Activated CD4-positive, alpha-beta T cell treated with anti-CD3 and anti-CD28 coated beads, Interleukin-2, Interleukin-4, amounts not matched to agents 100 ng/mL and 50 ng/mL, durations not matched to agents 16 hours and 8 hours (primary cell): ENCODE results near the gene NLRP8.
"Not testable (repeated sequence)": the region's sequence is repeated elsewhere in the genome, so short reads cannot be mapped to it uniquely, and the experiment has no call there.

Experiments
- DNase-seq: peaks from one replicate; pipeline ENCODE4 v3.0.0-alpha.2; 2020; ENCODE audit warnings: low spot score

The NLRP8 gene

DNA sequence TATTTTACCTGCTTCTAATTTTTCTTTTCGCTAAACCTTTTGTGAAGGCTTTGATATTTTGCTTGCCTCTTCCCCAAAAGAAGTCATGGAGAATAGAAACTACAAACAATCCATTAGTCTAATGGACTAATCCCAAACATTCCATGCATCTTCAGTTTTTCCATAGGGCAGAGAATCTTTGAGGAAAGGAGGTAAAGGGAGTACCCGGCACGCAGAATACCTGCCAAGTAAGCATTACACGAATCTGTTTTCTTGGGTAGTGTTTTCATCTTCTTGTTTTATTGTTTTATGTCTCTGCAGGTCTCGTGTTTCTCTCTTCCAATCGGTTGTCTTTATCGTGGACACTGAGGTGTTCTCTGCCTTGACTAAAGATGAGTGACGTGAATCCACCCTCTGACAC is at the start of gene NLRP8:
Gene NLRP8 (plus strand): TSS at position 301 of the 400 bp plus-strand sequence.
- DNase-seq = no peak

DNA sequence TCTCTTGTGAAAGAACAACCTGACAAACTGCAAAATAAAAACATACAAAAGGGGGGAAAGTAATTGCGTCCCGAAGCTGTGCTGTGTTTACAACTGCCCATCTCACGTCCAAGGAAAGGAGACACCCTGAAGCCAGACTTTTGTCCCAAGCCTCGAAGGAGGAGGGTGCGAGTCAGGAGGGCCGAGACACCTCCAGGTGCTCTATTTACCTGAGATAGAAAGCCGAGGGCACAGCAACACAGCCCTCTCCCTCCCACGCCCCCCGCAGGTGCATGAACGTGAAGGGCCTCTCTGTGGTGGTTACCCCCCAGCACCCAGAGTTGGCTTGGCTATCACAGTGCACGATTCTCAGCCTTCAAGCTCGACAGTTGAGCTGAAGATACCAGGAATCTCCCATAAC is 48.7 kb upstream of the NLRP8 start:
- DNase-seq = no peak

DNA sequence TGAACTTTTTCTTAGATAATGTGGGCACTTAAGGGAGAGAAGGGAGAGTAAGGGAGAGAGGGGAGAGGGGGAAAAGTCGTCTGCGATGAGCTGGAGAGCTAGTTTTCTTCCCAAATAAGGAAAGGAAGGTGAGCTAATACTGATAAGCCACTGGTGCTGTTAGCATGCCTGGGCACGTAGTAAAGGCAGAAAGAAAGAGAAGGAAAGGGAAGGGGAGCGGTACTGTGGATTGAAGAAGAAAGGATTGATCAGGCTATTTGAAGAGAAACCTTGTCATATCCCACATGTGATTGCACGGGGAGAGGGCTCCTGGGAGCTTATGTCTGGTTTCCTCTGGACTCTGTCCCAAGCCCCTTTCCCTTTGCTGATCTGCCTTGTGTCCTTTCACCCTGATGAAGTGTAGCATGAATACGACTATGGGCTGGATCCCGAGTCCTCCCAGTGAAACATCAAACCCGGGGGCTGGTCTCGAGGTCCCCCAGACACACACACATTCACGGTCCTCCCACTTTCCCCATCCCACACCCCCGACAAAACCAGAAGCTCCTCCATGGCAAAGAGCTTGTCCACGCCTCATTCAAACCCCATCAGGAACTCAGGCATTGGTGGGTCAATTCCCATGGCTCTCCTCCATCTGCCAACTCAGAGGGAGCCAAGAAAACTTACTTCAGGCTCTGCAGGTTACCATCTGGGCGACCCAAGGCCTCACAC is 46.1 kb upstream of the NLRP8 start:
- DNase-seq = no peak

DNA sequence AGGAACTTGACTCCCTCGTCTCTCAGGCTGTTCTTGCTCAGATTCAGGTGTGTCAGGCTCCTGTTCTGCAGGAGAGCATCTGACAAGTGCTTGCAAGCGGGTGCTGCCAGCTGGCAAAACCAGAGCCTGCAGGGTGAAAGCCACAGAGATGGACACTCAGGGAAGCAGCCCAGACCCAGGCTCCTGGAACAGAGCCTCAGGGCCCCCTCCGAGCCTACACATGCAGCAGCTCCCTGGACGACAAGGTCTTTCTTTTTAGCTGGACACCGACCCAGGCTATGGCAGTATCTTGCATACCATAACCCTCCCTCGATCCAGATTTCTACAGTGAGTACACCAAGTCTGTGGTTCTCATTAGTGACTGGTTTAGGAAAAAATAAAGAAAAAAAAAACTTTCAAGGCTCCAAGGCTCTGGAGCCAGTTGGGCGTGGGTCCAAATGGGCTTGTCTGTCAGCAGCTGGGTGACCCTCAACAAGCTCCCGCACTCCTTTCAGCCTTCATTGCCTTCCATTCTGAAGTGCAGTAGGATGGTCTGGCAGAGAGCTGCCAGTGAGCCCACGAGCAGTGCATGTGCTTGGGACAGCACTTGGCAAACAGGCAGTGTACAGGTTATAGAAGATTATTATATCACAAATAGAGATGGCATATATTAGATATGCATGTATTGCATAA is 45.4 kb upstream of the NLRP8 start:
- no peak for DNase-seq

DNA sequence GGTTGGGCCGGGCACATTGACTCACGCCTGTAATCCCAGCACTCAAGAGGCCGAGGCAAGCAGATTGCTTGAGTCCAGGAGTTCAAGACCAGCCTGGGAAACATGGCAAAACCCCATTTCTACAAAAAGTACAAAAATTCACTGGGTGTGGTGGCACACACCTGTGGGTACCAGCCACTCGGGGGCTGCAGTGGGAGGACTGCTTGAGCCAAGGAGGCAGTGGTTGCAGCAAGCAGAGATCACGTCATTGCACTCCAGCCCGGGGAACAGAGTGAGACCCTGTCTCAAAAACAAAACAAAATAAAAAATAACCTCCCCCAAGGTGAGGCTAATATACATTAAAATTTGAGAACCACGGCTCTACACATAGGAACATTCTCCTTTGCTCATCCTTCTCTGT is 40.3 kb upstream of the NLRP8 start:
- no peak for DNase-seq

DNA sequence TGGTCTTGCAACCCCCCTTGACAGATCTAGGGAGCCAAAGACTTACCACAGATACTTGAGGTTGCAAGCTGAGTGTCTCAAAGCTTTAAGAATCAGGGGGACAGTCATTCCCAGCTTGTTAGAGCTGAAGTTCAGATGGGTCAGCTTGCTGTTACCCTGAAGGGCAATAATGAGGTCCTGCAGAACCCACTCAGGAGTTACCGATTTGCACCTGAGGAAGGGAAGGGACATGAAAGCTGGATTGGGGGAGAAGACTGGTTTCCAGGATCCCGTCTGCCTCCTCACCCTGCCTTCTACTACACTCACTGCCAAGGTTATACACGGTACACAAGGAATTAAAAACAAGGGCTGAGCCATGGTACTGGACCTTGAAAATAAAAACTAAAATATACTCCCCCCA is 39.9 kb upstream of the NLRP8 start:
- DNase-seq = no peak

DNA sequence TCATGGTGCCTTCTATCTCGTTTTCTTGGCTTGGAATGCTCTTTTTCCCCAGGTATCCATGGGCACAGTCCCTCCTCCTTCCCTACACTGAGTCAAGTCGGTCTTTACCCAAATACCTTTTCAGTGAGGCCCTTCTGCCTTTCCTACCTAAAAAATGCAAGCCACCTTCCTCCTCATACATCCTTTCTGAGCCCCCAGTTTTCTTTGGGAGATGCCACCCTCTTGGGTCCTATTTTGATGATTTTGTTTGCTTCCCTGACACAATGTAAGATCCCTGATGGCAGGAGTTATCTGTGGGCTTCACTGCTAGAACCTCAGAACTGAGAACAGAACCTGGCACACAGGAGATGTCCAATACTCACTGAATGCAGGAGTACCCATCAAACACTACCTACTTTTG is 37.8 kb upstream of the NLRP8 start:
- no peak for DNase-seq

DNA sequence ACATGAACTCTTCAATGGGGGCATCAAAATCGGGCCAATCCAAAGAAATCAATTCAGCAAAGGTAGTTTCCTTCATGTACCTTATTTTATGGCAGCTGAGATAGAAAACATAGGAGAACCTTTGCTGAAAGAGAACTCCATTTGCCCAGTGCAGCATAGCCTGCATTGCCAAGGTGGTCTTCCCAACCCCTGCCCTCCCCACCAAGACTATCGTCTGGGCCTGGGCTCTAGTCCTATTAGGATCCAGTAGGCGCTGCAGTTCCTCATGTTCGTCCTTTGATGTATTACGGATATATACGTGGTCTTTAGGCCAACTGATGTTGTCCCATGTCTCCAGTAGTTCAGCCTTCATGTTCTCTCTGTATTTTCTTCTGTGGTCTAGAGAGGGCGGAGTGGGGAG is 34.7 kb upstream of the NLRP8 start:
- no peak for DNase-seq

DNA sequence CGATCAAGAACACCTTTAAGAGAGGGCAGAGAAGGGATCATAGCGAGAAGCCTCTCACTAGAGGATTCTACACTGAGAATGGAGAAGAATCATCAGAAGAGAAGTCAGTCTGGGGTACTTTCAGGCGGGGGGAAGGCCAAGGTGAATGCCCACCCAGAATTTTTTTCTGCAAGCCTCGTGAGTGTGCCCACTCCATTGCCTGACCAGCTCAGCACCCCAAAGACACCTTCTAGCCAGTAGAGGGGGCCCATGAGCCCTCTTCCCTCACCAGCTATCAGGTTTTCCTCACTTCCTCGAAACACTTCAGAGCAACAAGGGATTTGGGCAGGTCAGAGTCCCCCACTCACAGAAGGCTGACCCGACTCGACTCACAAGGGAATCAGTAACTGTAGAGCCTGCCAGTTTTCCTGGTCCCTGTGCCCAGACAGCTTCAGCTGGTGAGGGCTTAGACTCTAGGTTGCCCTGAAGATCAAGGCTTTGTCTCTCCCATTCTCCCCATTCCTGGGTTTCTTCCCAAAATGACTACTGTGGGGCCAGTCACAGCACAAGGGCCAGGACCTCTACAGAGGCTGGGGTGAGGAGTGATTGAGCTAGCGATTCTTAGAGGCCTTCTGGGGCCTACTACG is 33.9 kb upstream of the NLRP8 start:
- DNase-seq = no peak

DNA sequence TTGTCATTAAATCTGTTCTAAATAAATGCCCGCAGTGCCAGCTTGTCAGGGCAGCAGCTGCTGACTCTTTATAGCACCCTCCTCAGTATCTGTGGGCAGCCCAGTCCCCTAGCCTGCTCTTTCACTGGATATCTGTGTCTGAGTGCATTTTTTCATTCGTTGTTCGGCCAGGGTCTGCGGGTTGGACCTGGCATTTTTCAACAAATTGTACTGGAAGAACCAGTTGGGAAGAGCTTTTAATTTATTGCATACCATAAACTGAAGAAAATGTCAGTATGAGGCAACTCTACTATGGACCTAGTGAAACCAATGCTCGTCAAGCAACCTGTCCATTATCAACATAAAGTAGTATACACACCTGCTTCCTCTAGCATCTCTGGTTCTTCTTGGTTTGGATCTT is 24.1 kb upstream of the NLRP8 start:
- DNase-seq = no peak

DNA sequence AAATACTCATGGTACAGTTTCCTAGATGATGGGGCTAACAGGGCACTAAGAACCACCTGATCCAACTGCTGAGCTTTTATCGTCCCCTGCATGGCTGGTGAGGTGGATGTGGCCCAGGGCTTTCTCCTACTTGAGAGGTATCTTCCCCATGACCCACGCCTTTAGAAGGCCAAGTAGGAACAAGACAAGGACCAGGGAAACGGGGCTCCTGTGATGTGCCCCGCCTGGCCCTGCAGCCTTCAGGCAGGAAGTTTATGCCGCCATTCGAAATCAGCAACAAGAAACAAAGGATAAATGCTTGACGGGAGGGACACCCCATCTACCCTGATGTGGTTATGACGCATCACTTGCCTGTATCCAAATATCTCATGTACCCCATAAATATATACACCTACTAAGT is 19.6 kb upstream of the NLRP8 start:
- no peak for DNase-seq

DNA sequence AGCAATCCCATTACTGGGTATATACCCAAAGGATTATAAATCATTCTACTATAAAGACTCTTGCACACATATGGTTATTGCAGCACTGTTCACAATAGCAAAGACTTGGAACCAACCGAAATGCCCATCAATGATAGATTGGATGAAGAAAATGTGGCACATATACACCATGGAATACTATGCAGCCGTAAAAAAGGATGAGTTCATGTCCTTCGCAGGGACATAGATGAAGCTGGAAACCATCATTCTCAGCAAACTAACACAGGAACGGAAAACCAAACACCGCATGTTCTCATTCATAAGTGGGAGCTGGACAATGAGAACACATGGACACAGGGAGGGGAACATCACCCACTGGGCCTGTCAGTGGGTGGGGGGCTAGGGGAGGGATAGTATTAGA is 18.4 kb upstream of the NLRP8 start:
- not testable (repeated sequence) for DNase-seq

DNA sequence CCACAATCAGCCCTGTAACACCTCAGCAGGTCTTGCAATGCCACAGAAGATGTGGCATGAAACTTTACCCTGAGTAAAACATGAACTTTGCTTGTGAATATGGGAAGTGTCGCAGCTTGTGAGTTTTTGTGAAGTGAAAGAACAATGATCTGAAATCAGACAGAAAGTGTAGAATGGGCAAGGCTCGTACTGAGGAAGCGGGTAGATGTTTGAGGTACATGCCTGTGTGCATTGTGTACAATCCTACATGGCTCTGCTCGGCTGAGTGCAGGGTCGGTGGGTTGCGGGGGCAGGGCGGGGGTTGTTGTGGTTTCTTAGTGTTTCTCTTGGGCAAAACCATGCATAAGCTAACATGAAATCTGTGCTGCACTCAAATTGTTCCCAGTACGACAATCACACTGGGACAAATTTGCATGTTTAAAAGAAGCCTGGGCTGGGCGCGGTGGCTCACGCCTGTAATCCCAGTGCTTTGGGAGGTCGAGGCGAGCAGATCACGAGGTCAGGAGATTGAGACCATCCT is 16.6 kb upstream of the NLRP8 start:
- DNase-seq = no peak

DNA sequence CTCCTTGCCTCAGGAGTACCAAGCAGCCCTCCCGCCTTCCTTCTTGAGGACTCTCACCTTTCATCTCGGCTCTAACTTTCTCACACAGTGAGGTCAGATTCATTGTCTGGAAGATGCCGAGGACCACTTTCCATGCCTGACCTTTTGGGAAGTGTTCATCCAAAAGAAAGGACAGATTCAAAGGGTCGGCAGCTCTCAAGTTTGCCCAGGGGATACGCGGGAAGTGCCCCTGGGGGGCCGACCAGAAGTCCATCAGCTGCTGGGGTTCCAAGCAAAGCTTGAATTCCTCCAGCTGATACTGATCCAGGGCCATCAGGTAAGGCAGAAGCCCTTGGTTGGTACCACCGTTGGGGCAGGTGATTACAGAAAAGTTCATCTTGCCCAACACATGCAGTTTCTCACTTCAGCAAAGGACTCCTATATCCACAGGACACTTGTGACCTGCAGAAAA is 15.7 kb upstream of the NLRP8 start, which contains the start of gene NLRP13:
Gene NLRP13 (minus strand): TSS at position 401 of the 451 bp plus-strand sequence. CDS start 25 bp downstream, at position 376.
- no peak for DNase-seq

DNA sequence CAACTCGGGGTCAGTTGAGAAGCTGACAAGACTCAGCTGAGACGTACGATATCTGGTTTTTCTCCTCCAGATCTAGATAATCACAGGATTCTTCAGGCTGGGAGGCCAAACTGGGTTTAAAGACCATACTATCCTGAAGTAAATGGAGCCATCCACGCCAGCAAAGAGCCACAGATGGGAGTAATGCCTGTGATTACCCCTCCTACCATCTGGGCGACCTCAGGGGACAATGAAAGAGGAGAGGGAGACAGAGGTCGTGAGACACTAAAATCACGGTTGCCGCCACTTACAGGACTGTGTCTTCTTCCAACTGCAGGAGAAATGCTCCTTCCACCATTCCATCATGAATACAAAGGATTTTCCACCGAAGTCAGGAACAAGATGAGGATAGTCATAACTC is 12.4 kb upstream of the NLRP8 start:
- no peak for DNase-seq

DNA sequence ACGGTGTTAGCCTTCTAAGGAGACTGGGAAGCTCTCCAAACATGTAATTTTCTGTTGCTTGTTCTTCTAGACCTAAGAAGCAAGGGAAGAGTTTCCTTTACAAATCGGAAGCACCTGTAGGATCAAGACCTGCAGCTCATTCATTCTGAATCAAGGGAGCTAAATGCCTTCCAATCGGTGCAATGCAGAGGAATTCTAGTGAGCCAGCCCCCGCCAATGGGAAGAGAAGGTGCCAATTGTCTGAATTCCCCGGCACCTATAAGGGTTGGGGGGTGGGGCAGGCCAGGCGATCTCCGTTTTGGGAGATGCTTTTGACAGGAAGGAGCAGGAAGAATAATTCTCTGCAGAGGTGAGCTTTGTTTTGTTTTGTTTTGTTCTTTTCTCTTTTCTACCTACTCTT is 8.4 kb upstream of the NLRP8 start:
- DNase-seq = no peak

DNA sequence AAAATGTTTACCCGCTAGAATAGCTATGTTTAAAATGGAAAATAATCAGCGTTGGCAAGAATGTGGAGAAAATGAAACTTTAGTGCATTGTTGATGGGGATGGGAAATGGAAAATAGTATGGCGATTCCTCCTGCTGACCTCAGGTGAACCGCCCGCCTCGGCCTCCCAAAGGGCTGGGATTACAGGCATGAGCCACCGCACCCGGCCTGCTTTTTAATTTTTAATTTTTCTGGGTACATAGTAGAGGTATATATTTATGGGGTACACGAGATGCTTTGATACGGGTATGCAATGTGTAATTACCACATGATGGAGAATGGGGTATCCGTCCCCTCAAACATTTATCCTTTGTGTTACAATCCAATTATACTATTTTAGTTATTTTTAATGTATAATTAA is 7.3 kb upstream of the NLRP8 start:
- DNase-seq = no peak

DNA sequence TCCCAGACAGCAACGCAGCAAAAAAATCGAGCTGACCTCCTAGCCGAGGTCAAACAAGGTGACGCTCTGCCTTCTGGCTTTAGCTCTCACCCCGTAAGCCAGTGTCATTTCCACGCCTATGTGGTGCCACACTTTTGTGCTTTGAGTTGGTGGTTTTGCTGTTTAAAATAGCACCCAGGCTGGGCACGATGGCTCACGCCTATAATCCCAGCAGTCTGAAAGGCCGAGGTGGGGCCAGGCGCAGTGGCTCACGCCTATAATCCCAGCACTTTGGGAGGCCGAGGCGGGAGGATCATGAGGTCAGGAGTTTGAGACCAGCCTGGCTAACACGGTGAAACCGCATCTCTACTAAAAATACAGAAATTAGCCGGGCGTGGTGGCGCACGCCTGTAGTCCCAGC is 2.9 kb downstream of the NLRP8 start:
- not testable (repeated sequence) for DNase-seq

DNA sequence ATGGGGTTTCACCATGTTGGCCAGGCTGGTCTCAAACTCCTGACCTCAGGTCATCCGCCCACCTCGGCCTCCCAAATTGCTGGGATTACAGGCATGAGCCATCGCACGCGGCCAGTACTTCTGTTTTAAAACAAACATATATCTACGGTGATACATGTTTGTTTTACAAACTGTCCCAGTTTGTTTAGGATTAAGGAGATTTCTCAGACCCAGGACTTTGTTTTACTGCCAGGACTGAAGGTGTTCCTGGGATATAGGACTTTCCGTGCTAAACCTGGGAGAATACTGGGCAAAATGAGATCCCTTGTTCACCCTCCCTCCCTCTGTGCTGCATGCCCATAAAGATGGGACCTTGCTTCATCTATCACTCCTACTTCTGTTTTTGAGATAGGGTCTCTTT is 8.8 kb downstream of the NLRP8 start:
- DNase-seq = no peak

DNA sequence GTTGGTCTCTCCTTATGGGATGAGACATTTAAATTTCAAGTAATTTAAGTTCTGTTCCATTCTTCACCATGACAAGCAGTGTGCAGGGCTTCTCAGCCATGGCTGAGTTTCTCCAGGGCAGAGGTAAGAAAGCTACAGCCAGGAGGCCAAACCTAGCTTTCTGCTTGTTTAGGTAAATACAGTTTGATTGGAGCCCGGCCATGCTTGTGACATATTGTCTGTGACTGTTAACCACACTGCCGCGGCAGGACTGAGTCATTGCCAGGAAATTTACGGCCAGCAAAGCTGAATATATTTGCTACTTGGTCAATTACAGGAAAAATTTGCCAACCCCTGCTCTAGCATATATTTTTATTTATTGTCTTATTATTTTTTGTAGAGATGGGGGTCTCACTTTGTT is 10.7 kb downstream of the NLRP8 start:
- DNase-seq = no peak

DNA sequence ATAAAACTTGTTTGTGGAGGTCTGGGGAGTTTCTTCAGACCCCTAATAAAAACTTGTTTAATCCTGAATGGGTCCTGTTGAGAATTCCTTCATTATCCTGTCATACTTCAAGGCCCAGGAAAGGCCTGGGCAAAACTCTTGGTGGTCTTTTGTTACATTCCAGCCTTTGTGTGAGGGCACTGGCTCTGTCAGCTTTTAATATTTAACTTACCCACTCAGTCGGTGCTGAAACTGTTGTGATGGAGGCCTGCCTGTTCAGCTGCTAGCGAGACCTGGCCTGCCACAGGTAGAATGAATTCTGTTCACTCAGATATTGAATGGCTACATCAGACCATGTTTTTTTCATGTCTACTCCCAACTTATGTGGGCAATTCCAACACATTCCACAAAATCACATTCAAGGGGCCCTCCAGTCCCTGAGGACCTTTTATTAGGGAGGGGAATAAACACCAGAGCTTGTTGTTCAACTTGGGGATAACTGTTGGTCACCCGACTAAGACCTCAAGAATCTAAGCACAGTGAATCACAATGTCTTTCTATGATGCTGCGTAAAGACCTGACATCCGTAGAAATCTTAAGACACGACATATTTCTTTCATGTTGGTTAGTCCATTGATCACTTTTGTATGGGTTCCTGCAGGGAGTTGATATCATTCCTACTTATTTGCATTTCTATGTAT is 12.5 kb downstream of the NLRP8 start:
- no peak for DNase-seq

DNA sequence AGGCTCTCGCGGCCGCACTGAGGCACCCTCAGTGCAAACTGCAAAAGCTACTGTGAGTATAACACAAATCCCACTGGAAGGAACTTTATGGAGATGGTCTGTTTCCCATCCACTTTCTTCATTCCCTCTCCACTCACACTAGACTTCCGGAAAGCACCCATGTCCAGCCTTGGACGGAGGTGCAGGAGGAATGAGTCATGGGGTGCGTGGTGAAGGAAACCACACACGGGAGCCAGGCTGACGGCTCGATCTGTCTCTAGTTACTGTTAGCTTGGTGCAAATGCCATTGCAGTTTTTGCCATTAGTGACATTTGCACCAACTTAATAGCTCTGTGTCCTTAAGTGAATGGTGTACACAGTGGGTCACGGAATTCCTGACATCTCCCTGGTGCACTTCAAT is 14.6 kb downstream of the NLRP8 start:
- no peak for DNase-seq

DNA sequence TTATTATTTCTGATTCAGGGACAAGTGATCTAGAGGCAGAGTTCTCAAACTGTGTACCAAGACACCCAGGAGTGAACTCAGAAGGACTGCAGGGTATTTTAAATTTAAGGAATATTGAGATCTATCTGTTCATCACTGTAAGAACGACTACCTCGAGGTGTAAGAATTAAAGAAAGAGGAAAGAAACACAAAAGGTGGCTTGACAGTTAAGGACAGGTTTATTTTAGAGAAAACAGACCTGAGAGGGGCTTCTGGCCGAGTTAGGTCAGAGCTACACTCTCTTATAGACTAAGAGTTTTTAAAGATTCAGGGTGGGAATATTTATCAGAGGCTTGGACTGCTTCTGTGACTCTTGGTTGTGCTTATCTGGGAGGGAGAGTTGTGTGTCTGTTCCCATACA is 26.4 kb downstream of the NLRP8 start:
- no peak for DNase-seq
